Measurements from ENCODE around the gene MSL1.

Gene MSL1

DNA sequence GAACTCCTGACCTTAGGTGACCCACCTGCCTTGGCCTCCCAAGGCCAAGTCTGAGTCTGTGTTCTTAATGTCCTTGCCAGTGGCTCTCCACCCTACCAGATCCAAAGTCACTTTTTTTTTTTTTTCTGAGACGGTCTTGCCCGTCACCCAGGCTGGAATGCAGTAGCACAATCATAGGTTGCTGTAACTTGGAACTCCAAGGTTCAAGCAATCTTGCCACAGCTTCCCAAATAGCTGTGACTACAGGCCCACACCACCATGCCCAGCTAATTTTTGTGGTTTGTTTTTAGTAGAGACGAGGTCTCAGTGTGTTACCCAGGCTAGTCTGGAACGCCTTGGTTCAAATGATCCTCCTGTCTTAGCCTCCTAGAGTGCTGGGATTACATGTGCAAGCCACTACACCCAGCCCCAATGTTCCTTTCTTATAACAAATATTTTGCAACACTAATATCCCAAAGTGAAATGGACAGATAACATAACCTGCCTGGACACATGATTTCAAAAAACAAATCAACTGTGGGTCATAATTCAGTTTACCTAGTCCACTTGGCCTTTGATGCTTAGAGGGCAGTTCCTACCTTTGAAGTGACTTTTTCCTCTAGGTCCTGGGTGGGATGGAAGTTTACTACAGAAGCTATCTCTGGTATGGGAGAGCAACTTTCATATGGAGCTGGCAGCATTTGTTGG is 51.5 kb downstream of the MSL1 start:
- no peak overlapping the region for H3K9ac ChIP-seq
- no peak overlapping the region for H3K4me3 ChIP-seq
- H3K4me1 ChIP-seq: peaks cover 12% of the 10 kb centered on the region
- no peaks in the 10 kb centered on the region for H3K9me3 ChIP-seq
- no peak overlapping the region for H3K27ac ChIP-seq
- no peak overlapping the region for H3K4me2 ChIP-seq
- TF ChIP-seq Cebpa-rat (IDR thresholded peaks at IDR 0.05): no peak
- peaks cover 88% of the 10 kb centered on the region for H3K36me3 ChIP-seq
- no peaks in the 10 kb centered on the region for H3K27me3 ChIP-seq
- H4K20me1 ChIP-seq: peaks cover 16% of the 10 kb centered on the region

DNA sequence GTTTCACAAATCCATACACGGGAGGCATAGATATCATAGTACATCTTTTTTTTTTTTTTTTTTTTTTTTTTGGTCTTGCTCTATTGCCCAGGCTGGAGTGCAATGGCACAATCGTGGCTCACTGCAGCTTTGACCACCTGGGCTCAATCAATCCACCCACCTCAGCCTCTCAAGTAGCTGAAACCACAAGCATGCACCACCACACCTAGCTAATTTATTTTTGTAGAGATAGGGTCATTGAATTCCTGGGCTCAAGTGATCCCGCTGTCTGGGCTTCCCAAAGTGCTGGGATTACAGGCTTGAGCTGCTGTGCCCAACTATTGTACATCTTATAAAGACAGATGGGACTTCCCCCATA is 52.0 kb downstream of the MSL1 start:
- Histone ChIP-seq H3K4me2 (no peak overlapping the region), H3K4me1 (peaks cover 17% of the 10 kb centered on the region), H3K9ac (no peak overlapping the region), H3K9me3 (no peaks in the 10 kb centered on the region), H3K36me3 (peaks cover 83% of the 10 kb centered on the region), H3K27ac (no peak overlapping the region), H3K27me3 (no peaks in the 10 kb centered on the region), H3K4me3 (no peak overlapping the region), H4K20me1 (peaks cover 21% of the 10 kb centered on the region)
- TF ChIP-seq Cebpa-rat (IDR thresholded peaks at IDR 0.05): no peak

GRCh38 chr17:40174514-40174913 is 52.7 kb downstream of the MSL1 start:
- Histone ChIP-seq H3K4me1 (peaks cover 25% of the 10 kb centered on the region), H3K27ac (no peak overlapping the region), H3K27me3 (no peaks in the 10 kb centered on the region), H3K36me3 (peaks cover 75% of the 10 kb centered on the region), H3K4me2 (no peak overlapping the region), H3K9ac (no peak overlapping the region), H3K4me3 (no peak overlapping the region), H3K9me3 (no peaks in the 10 kb centered on the region), H4K20me1 (peaks cover 23% of the 10 kb centered on the region)
- no peak for TF ChIP-seq Cebpa-rat (IDR thresholded peaks at IDR 0.05)

DNA sequence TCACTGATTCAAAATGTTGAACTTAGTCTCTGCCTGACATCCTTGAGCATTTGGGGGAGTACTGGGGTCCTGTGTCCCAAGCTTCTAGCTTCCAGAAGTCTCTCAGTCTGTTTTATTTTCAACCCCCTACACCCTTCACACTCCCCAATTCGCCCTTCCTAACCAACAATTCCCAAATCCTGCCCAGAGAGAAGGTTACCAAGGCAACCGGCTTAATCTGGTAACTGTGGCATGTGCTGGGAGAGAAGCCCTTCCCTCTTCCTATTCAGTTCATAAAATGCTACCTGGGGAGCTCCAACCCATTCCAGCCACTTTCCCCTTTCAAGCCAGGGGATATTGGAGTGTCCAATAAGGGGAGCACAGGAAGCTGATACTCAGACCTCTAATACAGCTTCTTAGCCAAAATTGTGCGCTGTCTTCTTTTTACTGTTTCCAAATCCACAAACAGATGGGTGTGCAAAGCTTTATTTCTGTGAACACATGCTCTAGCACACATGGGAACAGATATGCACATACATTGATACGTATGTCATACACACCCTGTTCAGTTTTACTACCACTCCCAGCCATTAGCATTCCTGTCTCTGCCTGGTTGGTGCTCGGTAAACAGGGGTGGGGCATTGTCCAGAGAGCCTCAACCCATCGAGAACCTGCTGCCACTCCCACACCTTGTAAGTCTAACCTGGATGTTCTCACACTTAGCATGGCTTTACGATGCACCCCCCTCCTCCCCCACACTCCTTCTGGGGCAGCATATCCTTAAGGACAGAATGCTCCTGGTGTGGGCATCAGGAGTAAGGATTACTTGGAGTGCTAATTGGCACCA is 54.4 kb downstream of the MSL1 start:
- Histone ChIP-seq H3K9me3 (no peaks in the 10 kb centered on the region), H3K27ac (no peak overlapping the region), H4K20me1 (peaks cover 21% of the 10 kb centered on the region), H3K36me3 (peaks cover 59% of the 10 kb centered on the region), H3K4me2 (no peak overlapping the region; the same call in 1 of the 2 replicates), H3K27me3 (no peaks in the 10 kb centered on the region), H3K4me3 (no peak overlapping the region), H3K4me1 (peaks cover 41% of the 10 kb centered on the region), H3K9ac (no peak overlapping the region)
- no peak for TF ChIP-seq Cebpa-rat (IDR thresholded peaks at IDR 0.05)

- no peak for TF ChIP-seq Cebpa-rat (IDR thresholded peaks at IDR 0.05)
- H3K36me3 ChIP-seq: peaks cover 53% of the 10 kb centered on the region
- no peak overlapping the region; the same call in 1 of the 2 replicates for H3K4me3 ChIP-seq
- no peak overlapping the region for H3K9ac ChIP-seq
- H4K20me1 ChIP-seq: peaks cover 15% of the 10 kb centered on the region
- peaks cover 44% of the 10 kb centered on the region for H3K4me1 ChIP-seq
- H3K4me2 ChIP-seq: peak overlapping the region; percentile 100
- H3K27ac ChIP-seq: no peak overlapping the region
- H3K27me3 ChIP-seq: no peaks in the 10 kb centered on the region
- H3K9me3 ChIP-seq: no peaks in the 10 kb centered on the region
Observed at GRCh38 chr17:40176754-40177110, 55.0 kb downstream of the MSL1 start.

DNA sequence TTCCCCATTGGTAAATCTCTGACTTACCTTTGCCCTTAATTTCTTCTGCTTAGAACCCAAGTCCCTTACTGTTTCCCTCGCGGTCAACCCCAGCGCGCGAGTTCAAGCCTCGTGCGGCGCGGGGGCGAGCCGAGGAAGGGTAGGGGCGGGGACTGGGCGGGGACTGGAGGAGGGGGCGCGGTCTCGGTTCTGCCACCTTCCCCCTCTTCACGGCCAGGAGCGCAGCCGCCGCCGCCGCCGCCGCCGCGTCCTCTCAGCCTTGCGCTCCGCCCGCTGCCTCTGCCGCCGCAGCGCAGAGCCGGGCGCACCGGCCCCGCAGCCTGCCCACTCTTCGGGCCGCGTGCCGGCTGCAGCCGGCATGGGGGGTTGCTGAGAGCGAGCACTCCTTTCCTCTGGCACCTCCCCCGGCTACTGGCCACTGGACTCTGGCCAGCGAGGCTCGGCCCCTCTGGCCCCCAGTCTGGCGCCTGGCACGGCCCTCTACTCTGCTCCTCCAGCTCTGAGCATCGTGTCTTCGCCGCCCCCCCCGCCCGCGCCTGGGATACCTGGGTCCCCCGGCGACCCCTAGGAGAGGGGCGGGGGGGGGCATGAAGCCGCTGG is 55.6 kb downstream of the MSL1 start, which contains the start of gene RAPGEFL1:
TSS of gene RAPGEFL1 (plus strand) at position 196 of the 600 bp plus-strand sequence. CDS start at position 588, 392 bp downstream.
- Histone ChIP-seq H3K9me3 (no peaks in the 10 kb centered on the region), H3K9ac (peak within 1 kb of the TSS; percentile 75), H3K36me3 (peaks cover 47% of the 10 kb centered on the region), H4K20me1 (peaks cover 15% of the 10 kb centered on the region; the same call in 1 of the 2 replicates), H3K4me2 (peak within 1 kb of the TSS; percentile 100), H3K4me1 (peaks cover 44% of the 10 kb centered on the region), H3K27ac (peak within 1 kb of the TSS; percentile 62), H3K4me3 (peak within 1 kb of the TSS; percentile 73), H3K27me3 (no peaks in the 10 kb centered on the region)
- TF ChIP-seq Cebpa-rat (IDR thresholded peaks at IDR 0.05): no peak

GRCh38 chr17:40178021-40178601 is 56.3 kb downstream of the MSL1 start:
- no peak for TF ChIP-seq Cebpa-rat (IDR thresholded peaks at IDR 0.05)
- Histone ChIP-seq H3K27me3 (no peaks in the 10 kb centered on the region), H4K20me1 (peaks cover 15% of the 10 kb centered on the region; the same call in 1 of the 2 replicates), H3K4me3 (peak overlapping the region; percentile 73), H3K4me1 (peaks cover 44% of the 10 kb centered on the region), H3K27ac (peak overlapping the region; percentile 62), H3K36me3 (peaks cover 39% of the 10 kb centered on the region), H3K9me3 (no peaks in the 10 kb centered on the region), H3K4me2 (peak overlapping the region; percentile 100), H3K9ac (peak overlapping the region; percentile 75)

GRCh38 chr17:40178660-40179059 is 56.9 kb downstream of the MSL1 start:
- peak overlapping the region; percentile 75 for H3K9ac ChIP-seq
- TF ChIP-seq Cebpa-rat (IDR thresholded peaks at IDR 0.05): no peak
- peaks cover 34% of the 10 kb centered on the region for H3K36me3 ChIP-seq
- H3K9me3 ChIP-seq: no peaks in the 10 kb centered on the region
- peaks cover 15% of the 10 kb centered on the region; the same call in 1 of the 2 replicates for H4K20me1 ChIP-seq
- no peaks in the 10 kb centered on the region for H3K27me3 ChIP-seq
- peak overlapping the region; percentile 73 for H3K4me3 ChIP-seq
- no peak overlapping the region for H3K27ac ChIP-seq
- peak overlapping the region; percentile 100 for H3K4me2 ChIP-seq
- H3K4me1 ChIP-seq: peaks cover 44% of the 10 kb centered on the region

GRCh38 chr17:40179923-40180659 is 58.3 kb downstream of the MSL1 start:
- H3K9me3 ChIP-seq: no peaks in the 10 kb centered on the region
- H3K4me3 ChIP-seq: no peak overlapping the region
- TF ChIP-seq Cebpa-rat (IDR thresholded peaks at IDR 0.05): no peak
- peaks cover 15% of the 10 kb centered on the region; the same call in 1 of the 2 replicates for H4K20me1 ChIP-seq
- H3K4me1 ChIP-seq: peaks cover 44% of the 10 kb centered on the region
- H3K9ac ChIP-seq: peak overlapping the region; percentile 42; the same call in 1 of the 2 replicates
- peak overlapping the region; percentile 70; the same call in 1 of the 2 replicates for H3K27ac ChIP-seq
- no peaks in the 10 kb centered on the region for H3K27me3 ChIP-seq
- peak overlapping the region; percentile 100 for H3K4me2 ChIP-seq
- H3K36me3 ChIP-seq: peaks cover 20% of the 10 kb centered on the region

Measured in BLaER1 (cell line).